Psoas muscle (tissue), 8 donors: ENCODE measurements around the gene DIP2B. TPM values are rescaled to one million over a fixed set of nuclear protein-coding genes. Genes with fewer than 3 reads are reported as not detected.
A peak's percentile ranks its signal among the peaks of the same experiment; 100 is the strongest.

Experiments
- ATAC-seq, 4 donors: fragments of 200-7000 bp; cut with Tn5 transposase; one replicate each; pipeline ENCODE4 v1.9.1; 2020; ENCODE audit warnings: moderate library complexity in 3 of 4, mild to moderate bottlenecking in 2 of 4
- DNase-seq, 2 donors: peaks; one replicate each; pipeline ENCODE4 v3.0.0-alpha.2; 2020
- H3K27ac ChIP-seq: fragments of 200-600 bp; one replicate; pipeline ENCODE4 v1.8.0; 2022
- H3K27me3 ChIP-seq, 3 donors: fragments of 200-600 bp in 1 of 3; one replicate each; pipeline versions ENCODE4 v1.6.1 to v1.8.0; 2013 to 2022; ENCODE audit warnings: low read length in 2 of 3, mild to moderate bottlenecking in 2 of 3, moderate library complexity in 1 of 3; ENCODE audit not compliant: insufficient read depth in 3 of 3
- H3K36me3 ChIP-seq, 2 donors: fragments of 200-600 bp in 1 of 2; one replicate each; pipeline versions ENCODE4 v1.6.1 to v1.8.0; 2013 to 2022; ENCODE audit warnings: low read depth in 1 of 2, mild to moderate bottlenecking in 1 of 2, moderate library complexity in 1 of 2; ENCODE audit not compliant: insufficient read depth in 1 of 2
- H3K4me1 ChIP-seq: fragments of 200-600 bp; one replicate; pipeline ENCODE4 v1.8.0; 2022
- H3K4me3 ChIP-seq: fragments of 200-600 bp; one replicate; pipeline ENCODE4 v1.8.0; 2022; ENCODE audit warnings: mild to moderate bottlenecking
- H3K9me3 ChIP-seq: fragments of 200-600 bp; one replicate; pipeline ENCODE4 v1.8.0; 2022
- WGBS, 3 donors: extraction: QIAGEN DNeasy Blood & Tissue Kit; methylation state at CpG; one replicate each; pipeline versions ENCODE4 v1.1.6 to v1.1.7; 2013; 5-methylcytosine and 5-hydroxymethylcytosine counted together
- intact Hi-C, 2 donors: fragments of 100-400 bp; cut with DNase I; formaldehyde crosslinking; loops; one replicate each; pipeline versions ENCODE4 v1.11.0 to v1.14.2; 2022
- polyA plus RNA-seq, 3 donors: library from polyadenylated mRNA; stranded (reverse); fragments of 200-250 nt; gene quantifications; one replicate each; pipeline ENCODE4 v1.2.3, GENCODE V29; 2013
- total RNA-seq, 4 donors: library from RNA; stranded (reverse); fragmentation: NEBNext Ultra II Directional in 2 of 4; extraction: Animal tissue kit (Norgen Biotek cat#: 25700) in 2 of 4; gene quantifications; one replicate each; pipeline versions ENCODE4 v1.2.1 to v1.2.4, GENCODE V29; 2021 to 2023
- TF ChIP-seq, protein P1 (sequence below): fragments of 200-600 bp; IDR thresholded peaks from one replicate; pipeline ENCODE4 v1.8.0; 2022; ENCODE audit warnings: antibody characterized with exemption
- donor health status: healthy with polysubstance abuse.
- donor health status: DM: no; HTN: no; CAD: no; lungs with moderate emphysema.
- donor health status: Bipolar disorder and iron deficiency.
- donor health status: healthy.
- donor health status: DM: yes; HTN: yes; CAD: no.
- donor health status: DM: no; HTN: no; CAD: no.
- donor health status: DM: no; HTN: no; CAD: no.
- donor health status: DM: yes; HTN: yes; CAD: no.

Gene DIP2B
- total and polyA plus RNA-seq, 7 donors: 2.2 to 10.7 (median 8.6) TPM

- intact Hi-C loops: no loop called here
- no peaks in the 10 kb centered on the region for H3K27me3 ChIP-seq
- ATAC-seq (peak in 1 of 4 donors; percentile 33), DNase-seq (no peak)
- TF ChIP-seq, protein P1, sequence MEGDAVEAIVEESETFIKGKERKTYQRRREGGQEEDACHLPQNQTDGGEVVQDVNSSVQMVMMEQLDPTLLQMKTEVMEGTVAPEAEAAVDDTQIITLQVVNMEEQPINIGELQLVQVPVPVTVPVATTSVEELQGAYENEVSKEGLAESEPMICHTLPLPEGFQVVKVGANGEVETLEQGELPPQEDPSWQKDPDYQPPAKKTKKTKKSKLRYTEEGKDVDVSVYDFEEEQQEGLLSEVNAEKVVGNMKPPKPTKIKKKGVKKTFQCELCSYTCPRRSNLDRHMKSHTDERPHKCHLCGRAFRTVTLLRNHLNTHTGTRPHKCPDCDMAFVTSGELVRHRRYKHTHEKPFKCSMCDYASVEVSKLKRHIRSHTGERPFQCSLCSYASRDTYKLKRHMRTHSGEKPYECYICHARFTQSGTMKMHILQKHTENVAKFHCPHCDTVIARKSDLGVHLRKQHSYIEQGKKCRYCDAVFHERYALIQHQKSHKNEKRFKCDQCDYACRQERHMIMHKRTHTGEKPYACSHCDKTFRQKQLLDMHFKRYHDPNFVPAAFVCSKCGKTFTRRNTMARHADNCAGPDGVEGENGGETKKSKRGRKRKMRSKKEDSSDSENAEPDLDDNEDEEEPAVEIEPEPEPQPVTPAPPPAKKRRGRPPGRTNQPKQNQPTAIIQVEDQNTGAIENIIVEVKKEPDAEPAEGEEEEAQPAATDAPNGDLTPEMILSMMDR: no peak
- WGBS, 3 donors: 89 to 91% (median 90%) methylated on average over 2 of the region's 2 CpGs
- H3K9me3 ChIP-seq: no peaks in the 10 kb centered on the region
- no peak overlapping the region for H3K27ac ChIP-seq
- H3K4me1 ChIP-seq: no peaks in the 10 kb centered on the region
- H3K4me3 ChIP-seq: no peak overlapping the region
- peaks cover 17 to 100% of the 10 kb centered on the region in 2 donors for H3K36me3 ChIP-seq
These were observed 235.5 kb downstream of the DIP2B start for GRCh38 chr12:50740307-50740706.

DNA sequence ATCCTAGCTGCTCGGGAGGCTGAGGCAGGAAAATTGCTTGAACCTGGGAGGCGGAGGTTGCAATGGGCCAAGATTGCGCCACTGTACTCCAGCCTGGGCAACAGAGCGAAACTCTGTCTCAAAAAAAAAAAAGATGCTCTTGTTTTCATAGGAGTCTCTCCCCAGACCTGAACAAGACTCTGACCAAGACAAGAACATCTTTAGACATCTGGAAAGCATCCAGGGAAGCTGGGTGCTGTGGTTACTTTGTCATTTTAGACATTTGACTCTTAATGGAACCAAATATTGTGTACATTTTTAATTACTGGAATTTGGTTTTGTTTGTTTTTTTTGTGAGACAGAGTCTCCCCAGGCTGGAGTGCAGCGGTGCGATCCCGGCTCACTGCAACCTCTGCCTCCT lies 238.0 kb downstream of the DIP2B start:
- Histone ChIP-seq H3K27ac (no peak overlapping the region), H3K27me3 (no peaks in the 10 kb centered on the region), H3K4me1 (no peaks in the 10 kb centered on the region), H3K4me3 (no peak overlapping the region), H3K9me3 (no peaks in the 10 kb centered on the region), H3K36me3 (peaks cover 14 to 100% of the 10 kb centered on the region in 2 donors)
- DNase-seq (no peak), ATAC-seq (no peak)
- intact Hi-C loops: no loop called here
- WGBS, 3 donors: 95 to 99% (median 98%) methylated on average over 7 of the region's 7 CpGs
- TF ChIP-seq, protein P1: no peak

- Histone ChIP-seq H3K4me1 (peaks cover 12% of the 10 kb centered on the region), H3K9me3 (no peaks in the 10 kb centered on the region), H3K36me3 (peaks cover 12 to 84% of the 10 kb centered on the region in 2 donors), H3K27ac (no peak overlapping the region), H3K27me3 (no peaks in the 10 kb centered on the region), H3K4me3 (no peak overlapping the region)
- ATAC-seq (no peak), DNase-seq (no peak)
- TF ChIP-seq, protein P1: no peak
- WGBS, 3 donors: 82 to 91% (median 89%) methylated on average over 4 of the region's 4 CpGs
- intact Hi-C loops: no loop called here
These were observed 241.1 kb downstream of the DIP2B start for GRCh38 chr12:50745861-50746260.

DNA sequence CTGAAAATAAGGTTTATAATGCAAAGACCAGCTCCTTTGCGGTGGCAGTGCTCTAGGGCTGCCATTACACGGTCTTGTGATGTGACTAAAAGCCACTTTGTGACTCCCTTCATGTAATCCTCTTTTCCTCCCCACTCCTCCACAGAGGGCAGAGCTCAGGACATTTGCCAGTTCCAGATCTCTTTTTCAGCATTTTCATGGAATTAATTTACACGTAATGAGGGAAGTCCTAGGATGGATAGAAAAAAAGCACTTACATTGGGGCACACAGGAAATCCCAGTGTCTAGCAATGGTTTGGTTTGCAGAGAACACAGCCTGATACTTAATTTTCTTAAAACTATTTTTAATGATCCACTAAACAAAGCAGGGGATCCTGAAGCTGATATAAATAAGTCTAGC lies 241.6 kb downstream of the DIP2B start:
- 89 to 95% (median 90%) methylated on average over 3 of the region's 3 CpGs for WGBS, 3 donors
- Histone ChIP-seq H3K4me1 (peaks cover 12% of the 10 kb centered on the region), H3K4me3 (no peak overlapping the region), H3K27ac (no peak overlapping the region), H3K9me3 (no peaks in the 10 kb centered on the region), H3K36me3 (peaks cover 10 to 78% of the 10 kb centered on the region in 2 donors), H3K27me3 (no peaks in the 10 kb centered on the region)
- TF ChIP-seq, protein P1: no peak
- intact Hi-C loops: no loop called here
- no peak for DNase-seq
- ATAC-seq: no peak

DNA sequence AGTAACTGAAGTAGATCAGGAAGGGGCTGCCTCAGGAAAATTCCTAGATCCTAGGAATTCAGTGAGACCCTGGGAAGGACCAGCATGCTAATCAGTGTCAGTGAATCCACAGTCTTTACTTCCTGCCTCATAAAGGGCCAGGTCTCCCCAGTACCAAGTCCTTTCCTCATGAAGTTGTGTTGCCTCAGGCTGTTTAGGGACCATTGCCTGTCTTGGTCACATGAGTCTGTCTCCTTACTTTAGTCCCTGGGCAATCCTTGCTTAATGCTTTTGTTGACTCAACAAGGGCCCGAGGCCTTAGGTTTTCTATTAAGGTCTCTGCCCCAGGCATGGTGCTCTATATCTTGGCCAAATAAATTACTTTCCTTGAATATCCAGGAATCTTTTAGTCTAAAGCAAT lies 243.0 kb downstream of the DIP2B start:
- Histone ChIP-seq H3K9me3 (no peaks in the 10 kb centered on the region), H3K36me3 (peaks cover 8 to 64% of the 10 kb centered on the region in 2 donors), H3K27ac (peak overlapping the region; percentile 71), H3K4me1 (peaks cover 22% of the 10 kb centered on the region), H3K27me3 (no peaks in the 10 kb centered on the region), H3K4me3 (no peak overlapping the region)
- intact Hi-C loops: no loop called here
- 93 to 94% (median 94%) methylated on average over 1 of the region's 1 CpG for WGBS, 3 donors
- ATAC-seq (peak in 1 of 4 donors; percentile 16), DNase-seq (no peak)
- TF ChIP-seq, protein P1: no peak
